GM12891 (cell line): ENCODE results near the gene TAS2R41.

Experiments
- POLR2A ChIP-seq: IDR thresholded peaks from 2 replicates; pipeline ENCODE4 v1.6.1; 2011; ENCODE audit warnings: low read depth, low read length, control low read depth
- TAF1 ChIP-seq: IDR thresholded peaks from 2 replicates; pipeline ENCODE4 v1.6.1; 2011; ENCODE audit warnings: low read depth, low read length, control low read depth

DNA sequence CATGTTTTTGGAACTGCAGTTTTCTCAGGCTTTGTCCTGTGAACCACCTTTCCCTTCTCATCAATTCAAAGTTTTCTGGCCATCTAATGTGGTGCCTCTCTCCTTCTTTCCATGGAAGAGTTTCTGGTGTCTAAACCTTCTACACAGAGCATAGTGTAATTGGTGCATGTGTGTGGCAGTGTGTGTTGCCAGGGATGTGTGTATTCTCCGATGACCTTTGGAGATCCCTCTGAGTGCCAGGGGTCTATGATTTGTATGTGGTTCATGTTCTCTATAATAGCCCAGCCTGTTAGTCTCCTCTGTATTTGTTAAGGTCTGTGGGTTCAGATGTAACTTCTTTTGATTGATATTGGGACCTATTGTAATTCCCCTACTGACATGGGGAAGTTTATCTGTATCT, 32.9 kb upstream of the TAS2R41 start:
- no peak for TF ChIP-seq POLR2A
- TF ChIP-seq TAF1 = no peak
